NOMO-1 (cell line): Measurements from ENCODE around the gene ULK4.
"Not testable (repeated sequence)": the region's sequence is repeated elsewhere in the genome, so short reads cannot be mapped to it uniquely, and the experiment has no call there.

ENCODE experiments used
- DNase-seq, 2 experiments: peaks; one replicate each; lab custom pipeline; 2025; ENCODE audit not compliant: unreplicated experiment in 2 of 2; lab: John Stamatoyannopoulos, UW

The ULK4 gene

DNA sequence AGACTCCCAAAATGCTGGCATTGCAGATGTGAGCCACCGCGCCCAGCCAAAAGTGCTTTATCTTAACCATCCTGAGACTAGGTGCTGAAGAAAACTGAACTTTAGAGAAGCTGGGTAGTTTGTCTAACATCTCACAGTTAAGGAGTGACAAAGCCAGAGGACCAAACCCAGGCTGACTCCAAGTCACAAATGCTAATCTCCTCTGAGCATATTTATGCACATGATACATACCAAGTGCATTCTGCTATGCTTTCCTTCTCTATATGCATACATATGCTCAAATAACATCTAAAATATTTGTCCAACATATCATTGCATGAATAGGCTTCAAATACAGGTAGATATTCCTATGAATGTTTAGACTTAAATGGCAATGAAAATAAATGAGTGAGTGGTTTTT lies 505.7 kb downstream of the ULK4 start:
- no peak for DNase-seq

DNA sequence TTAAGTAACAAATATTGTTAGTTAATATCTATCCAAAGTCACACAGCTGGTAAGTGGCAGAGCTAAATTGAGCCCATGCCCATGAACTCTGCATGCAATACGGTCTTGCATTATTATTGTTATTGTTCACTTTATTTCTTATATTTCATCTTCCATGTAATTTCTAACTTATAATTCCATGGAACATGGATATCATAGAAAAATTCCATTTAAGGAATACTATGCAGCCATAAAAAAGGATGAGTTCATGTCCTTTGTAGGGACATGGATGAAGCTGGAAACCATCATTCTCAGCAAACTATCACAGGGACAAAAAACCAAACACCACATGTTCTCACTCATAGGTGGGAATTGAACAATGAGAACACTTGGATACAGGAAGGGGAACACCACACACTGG lies 508.3 kb downstream of the ULK4 start:
- not testable (repeated sequence) for DNase-seq

DNA sequence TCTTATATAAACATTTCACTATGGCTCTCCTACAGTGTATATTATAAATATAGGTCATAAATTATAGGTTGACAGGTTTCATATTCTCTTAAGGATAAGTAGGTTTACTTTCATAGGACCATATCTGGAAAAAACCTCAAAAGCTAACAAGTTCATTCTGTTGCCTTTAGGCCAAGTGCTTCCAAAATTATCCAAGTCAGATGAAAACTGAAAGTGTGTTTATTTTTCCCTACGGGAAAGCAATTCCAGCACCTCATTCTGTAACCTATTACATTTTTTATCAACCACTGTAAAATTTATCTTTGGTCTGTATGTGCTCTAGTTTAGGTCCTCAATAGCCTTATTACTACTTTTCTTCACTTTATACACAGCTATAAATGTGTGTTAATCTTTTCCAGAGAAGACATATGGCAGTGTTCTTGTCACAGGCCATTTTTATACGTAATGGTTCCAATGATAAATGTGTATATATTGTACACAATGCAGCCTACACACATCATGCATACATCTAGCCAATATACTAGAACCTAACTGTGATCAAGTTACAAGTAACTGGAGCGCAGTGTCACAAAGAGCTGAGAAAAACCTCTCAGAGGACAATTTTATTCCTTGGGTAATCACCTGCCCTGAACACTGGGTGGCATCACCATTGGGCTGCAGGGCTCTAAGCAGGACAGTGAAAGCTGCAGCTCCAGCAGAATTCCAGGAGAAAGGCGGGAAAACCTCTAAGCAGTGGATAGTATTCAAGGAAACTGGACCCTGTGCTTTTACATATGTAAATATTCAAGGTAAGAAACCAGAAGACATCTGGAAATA lies 511.3 kb downstream of the ULK4 start:
- DNase-seq, result no peak

DNA sequence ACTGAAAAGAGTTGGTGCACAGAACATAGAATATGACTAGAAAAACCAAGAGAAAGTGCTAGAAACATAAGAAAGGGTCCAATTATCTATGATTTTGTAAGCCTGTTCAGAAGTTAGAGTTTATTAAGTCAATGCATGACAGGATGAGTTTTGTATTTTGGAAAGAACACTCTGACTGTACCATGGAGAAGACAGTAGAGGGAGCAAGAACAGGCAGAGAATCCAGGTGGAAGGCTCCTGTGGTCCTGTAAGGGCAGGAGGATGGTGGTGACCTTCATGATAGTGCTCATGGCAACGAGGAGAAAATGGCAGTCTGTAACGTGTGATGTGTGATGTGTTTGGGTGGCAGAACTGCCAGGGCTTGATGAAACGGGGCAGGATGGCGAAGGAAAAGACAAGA lies 513.5 kb downstream of the ULK4 start:
- no peak for DNase-seq

DNA sequence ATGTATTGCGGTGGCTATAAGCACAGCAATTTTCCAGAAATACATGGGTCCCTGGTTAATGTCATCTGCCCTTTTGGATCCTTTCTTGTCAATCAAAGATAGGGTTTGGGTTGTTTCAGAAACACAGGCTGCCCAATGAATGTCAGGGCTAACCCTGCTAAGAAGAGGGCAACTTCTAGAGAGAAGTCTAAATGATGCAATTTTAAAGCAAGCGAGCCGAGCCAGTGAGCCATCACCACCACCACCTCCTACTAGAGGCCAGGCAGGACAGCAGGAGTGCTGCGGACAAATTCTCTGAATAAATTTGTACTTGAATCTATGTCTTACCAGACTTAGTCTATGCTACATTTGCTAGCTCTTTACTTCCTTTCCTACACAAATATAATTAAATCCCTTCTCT lies 514.2 kb downstream of the ULK4 start:
- no peak for DNase-seq

DNA sequence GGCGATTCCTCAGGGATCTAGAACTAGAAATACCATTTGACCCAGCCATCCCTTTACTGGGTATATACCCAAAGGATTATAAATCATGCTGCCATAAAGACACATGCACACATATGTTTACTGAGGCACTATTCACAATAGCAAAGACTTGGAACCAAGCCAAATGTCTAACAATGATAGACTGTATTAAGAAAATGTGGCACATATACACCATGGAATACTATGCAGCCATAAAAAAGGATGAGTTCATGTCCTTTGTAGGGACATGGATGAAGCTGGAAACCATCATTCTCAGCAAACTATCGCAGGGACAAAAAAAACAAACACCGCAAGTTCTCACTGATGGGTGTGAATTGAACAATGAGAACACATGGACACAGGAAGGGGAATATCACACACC lies 515.6 kb downstream of the ULK4 start:
- not testable (repeated sequence) for DNase-seq

- no peak for DNase-seq
These were observed 520.3 kb downstream of the ULK4 start for GRCh38 chr3:41441568-41441967.

GRCh38 chr3:41441139-41441538 lies 520.8 kb downstream of the ULK4 start:
- no peak for DNase-seq

DNA sequence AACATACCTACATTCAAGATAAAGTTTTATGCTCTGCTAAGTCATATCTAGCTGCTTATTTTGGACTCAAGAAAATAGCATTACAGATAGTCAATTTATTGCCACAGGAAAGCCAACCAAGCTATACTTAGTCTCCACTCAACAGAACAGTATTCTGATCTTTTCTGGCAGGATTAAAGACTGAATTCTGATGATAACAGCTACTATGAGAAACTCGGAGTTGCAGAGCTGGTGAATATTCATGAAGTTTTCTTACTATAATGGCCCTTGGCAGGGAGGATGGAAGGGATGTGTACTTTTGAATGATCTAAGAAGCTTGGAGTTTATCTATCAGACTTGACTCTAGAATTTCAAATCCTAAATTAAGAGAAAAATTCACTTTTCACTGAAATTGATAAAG lies 524.9 kb downstream of the ULK4 start:
- DNase-seq, result no peak

- no peak for DNase-seq
These were observed 527.1 kb downstream of the ULK4 start for GRCh38 chr3:41434781-41435180.

GRCh38 chr3:41431386-41431785 lies 530.5 kb downstream of the ULK4 start:
- DNase-seq, result no peak

DNA sequence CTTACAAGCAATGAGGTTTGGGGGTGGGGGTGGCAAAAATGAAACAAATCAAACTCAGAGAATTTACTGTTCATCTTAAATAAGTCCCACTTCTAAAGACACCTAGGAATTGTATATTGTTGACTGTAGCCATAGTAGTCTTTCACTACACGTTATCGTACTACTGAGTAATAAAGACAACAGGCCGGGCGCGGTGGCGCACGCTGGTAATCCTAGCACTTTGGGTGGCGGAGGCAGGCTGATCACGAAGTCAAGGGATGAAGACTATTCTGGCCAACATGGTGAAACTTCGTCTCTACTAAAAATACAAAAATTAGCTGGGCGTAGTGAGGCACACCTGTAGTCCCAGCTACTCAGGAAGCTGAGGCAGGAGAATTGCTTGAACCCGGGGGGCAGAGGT lies 531.0 kb downstream of the ULK4 start:
- no peak for DNase-seq

- no peak for DNase-seq
These were observed 531.5 kb downstream of the ULK4 start for GRCh38 chr3:41430391-41430790.

- DNase-seq, result no peak
These were observed 535.4 kb downstream of the ULK4 start for GRCh38 chr3:41426485-41426884.

DNA sequence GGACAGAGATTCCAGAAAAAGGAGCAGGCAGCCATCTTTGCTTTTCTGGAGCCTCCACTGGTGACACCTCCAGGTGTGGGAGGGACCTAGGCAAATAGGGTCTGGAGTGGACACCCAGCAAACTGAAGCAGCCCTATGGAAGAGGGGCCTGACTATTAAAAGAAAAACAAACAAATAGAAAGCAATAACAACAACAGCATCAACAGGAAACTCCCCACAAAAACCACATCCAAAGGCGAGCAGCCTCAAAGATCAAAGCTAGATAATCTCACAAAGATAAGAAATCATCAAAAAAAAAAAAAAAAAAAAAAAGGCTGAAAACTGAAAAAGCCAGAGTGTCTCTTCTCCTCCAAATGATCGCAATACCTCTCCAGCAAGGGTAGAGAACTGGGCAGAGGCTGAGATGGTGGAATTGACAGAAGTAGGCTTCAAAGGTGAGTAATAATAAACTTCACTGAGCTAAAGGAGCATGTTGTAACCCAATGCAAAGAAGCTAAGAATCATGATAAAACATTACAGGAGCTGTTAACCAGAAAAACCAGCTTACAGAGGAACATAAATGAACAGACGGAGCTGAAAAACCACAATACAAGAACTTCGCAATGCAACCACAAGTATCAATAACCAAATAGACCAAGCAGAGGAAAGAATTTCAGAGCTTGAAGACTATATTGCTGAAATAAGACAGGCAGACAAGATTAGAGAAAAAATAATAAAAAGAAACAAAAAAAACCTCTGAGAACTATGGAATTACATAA lies 537.2 kb downstream of the ULK4 start:
- no peak for DNase-seq

- peak; percentile 15 to 71 for DNase-seq
These were observed 542.1 kb downstream of the ULK4 start for GRCh38 chr3:41419809-41420208.

- DNase-seq, result peak in 1 of 2 experiments; percentile 1
These were observed 542.8 kb downstream of the ULK4 start for GRCh38 chr3:41418961-41419691.

DNA sequence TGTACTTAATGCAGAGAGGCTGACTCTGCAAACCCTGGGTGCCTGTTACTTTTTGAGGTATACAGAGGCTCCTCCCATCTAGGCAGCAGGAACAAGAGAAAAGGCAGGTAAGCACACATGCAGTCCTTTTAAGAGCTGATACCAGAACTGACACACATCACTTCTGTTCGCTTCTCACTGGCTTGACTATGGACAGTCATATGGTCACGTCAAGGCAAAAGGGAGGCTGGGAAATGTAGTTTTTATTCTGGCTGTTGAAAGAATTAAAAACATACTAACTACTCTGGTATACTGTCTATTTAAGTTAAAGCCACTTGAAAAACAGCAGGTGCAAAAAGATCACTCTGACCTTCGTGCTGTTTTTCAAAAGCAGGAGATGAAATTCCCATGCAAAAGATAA lies 544.3 kb downstream of the ULK4 start:
- no peak for DNase-seq

DNA sequence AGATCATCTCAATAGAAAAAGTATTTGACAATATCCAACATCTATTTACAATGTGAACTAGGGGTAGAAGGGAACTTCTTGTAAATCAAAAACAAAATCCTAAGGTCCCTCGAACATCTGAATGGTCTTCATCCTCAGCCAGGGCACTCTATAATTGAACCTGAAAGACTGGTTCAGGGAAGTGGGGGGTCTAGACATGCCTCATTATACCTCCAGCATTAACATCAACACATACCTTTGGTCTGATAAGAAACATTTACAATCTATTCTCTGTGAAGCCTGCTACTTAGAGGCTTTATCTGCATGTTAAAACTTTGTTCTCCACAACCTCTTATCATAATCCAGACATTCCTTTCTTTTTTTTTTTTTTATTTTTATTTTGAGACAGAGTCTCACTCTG lies 550.8 kb downstream of the ULK4 start:
- DNase-seq, result no peak

GRCh38 chr3:41405466-41405865 lies 556.4 kb downstream of the ULK4 start:
- no peak for DNase-seq

DNA sequence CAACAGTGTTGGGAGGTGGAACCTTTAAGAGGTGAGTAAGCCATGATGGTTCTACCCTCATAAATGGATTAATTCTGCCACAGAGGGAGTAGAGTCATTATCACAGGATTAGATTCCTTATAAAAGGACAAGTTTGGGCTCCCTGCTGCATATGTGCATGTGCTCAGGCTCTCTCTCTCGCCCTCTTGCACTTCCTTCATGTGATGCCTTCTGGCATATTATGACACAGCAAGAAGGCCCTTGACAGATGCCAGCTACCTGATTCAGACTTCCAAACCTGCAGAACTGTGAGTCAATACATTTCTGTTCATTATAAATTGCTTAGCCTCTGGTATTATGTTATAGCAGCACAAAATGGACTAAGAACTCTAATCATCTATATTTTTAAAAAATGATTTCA lies 557.3 kb downstream of the ULK4 start:
- no peak for DNase-seq

- no peak for DNase-seq
These were observed 567.0 kb downstream of the ULK4 start for GRCh38 chr3:41394896-41395295.
